ENCODE data around the gene ADAMTSL1. TPM values are rescaled to one million over a fixed set of nuclear protein-coding genes. Genes with fewer than 3 reads are reported as not detected.

ADAMTSL1 gene
- total RNA-seq, 1 experiment from 2014 or later = 2.2 TPM

GRCh38 chr9:18545636-18546360 is 71.8 kb downstream of the ADAMTSL1 start:
- no peak for DNase-seq (ENCODE audit: low read depth)

GRCh38 chr9:18548456-18548855 is 74.5 kb downstream of the ADAMTSL1 start:
- DNase-seq (ENCODE audit: low read depth) = no peak

- DNase-seq (ENCODE audit: low read depth) = no peak
These were observed 75.8 kb downstream of the ADAMTSL1 start for GRCh38 chr9:18549772-18550171.

- no peak for DNase-seq (ENCODE audit: low read depth)
These were observed 76.3 kb downstream of the ADAMTSL1 start for GRCh38 chr9:18550286-18550685.

- no peak for DNase-seq (ENCODE audit: low read depth)
These were observed 80.3 kb downstream of the ADAMTSL1 start for GRCh38 chr9:18554244-18554643.

GRCh38 chr9:18555105-18555883 is 81.3 kb downstream of the ADAMTSL1 start:
- DNase-seq (ENCODE audit: low read depth) = no peak

- DNase-seq (ENCODE audit: low read depth) = no peak
These were observed 90.3 kb downstream of the ADAMTSL1 start for GRCh38 chr9:18564018-18564880.

- peak; percentile 80 for DNase-seq (ENCODE audit: low read depth)
These were observed 92.2 kb downstream of the ADAMTSL1 start for GRCh38 chr9:18566121-18566520.

GRCh38 chr9:18568973-18569372 is 95.0 kb downstream of the ADAMTSL1 start:
- DNase-seq (ENCODE audit: low read depth) = no peak

- DNase-seq (ENCODE audit: low read depth) = no peak
These were observed 96.1 kb downstream of the ADAMTSL1 start for GRCh38 chr9:18569941-18570630.

- DNase-seq (ENCODE audit: low read depth) = no peak
These were observed 99.1 kb downstream of the ADAMTSL1 start for GRCh38 chr9:18573021-18573556.

GRCh38 chr9:18575686-18576085 is 101.7 kb downstream of the ADAMTSL1 start:
- DNase-seq (ENCODE audit: low read depth) = no peak

GRCh38 chr9:18579536-18579935 is 105.6 kb downstream of the ADAMTSL1 start:
- DNase-seq (ENCODE audit: low read depth) = no peak

- no peak for DNase-seq (ENCODE audit: low read depth)
These were observed 106.2 kb downstream of the ADAMTSL1 start for GRCh38 chr9:18580151-18580550.

GRCh38 chr9:18585996-18586395 is 112.0 kb downstream of the ADAMTSL1 start:
- no peak for DNase-seq (ENCODE audit: low read depth)

- peak; percentile 36 for DNase-seq (ENCODE audit: low read depth)
These were observed 114.0 kb downstream of the ADAMTSL1 start for GRCh38 chr9:18588002-18588401.

- DNase-seq (ENCODE audit: low read depth) = no peak
These were observed 117.3 kb downstream of the ADAMTSL1 start for GRCh38 chr9:18591261-18591660.

GRCh38 chr9:18594837-18595236 is 120.9 kb downstream of the ADAMTSL1 start:
- no peak for DNase-seq (ENCODE audit: low read depth)

- DNase-seq (ENCODE audit: low read depth) = no peak
These were observed 121.6 kb downstream of the ADAMTSL1 start for GRCh38 chr9:18595597-18595996.

- DNase-seq (ENCODE audit: low read depth) = peak; percentile 48
These were observed 123.0 kb downstream of the ADAMTSL1 start for GRCh38 chr9:18596920-18597319.

GRCh38 chr9:18598969-18599368 is 125.0 kb downstream of the ADAMTSL1 start:
- DNase-seq (ENCODE audit: low read depth) = no peak
